Upper lobe of right lung (tissue), 1 donor: Measurements from ENCODE around the gene KCNG4. TPM values are rescaled to one million over a fixed set of nuclear protein-coding genes. Genes with fewer than 3 reads are reported as not detected.
A peak's percentile ranks its signal among the peaks of the same experiment; 100 is the strongest.

Source experiments
- ATAC-seq: fragments of 200-7000 bp; cut with Tn5 transposase; one replicate; pipeline ENCODE4 v1.9.1; 2020; ENCODE audit warnings: mild to moderate bottlenecking, moderate library complexity
- DNase-seq: peaks from one replicate; pipeline ENCODE4 v3.0.0-alpha.2; 2020
- H3K27ac ChIP-seq: fragments of 200-600 bp; one replicate; pipeline ENCODE4 v1.8.0; 2022
- H3K27me3 ChIP-seq: fragments of 200-600 bp; one replicate; pipeline ENCODE4 v1.8.0; 2022; ENCODE audit warnings: mild to moderate bottlenecking
- H3K36me3 ChIP-seq: fragments of 200-600 bp; one replicate; pipeline ENCODE4 v1.8.0; 2022
- H3K4me1 ChIP-seq: fragments of 200-600 bp; one replicate; pipeline ENCODE4 v1.8.0; 2022
- H3K4me3 ChIP-seq: fragments of 200-600 bp; one replicate; pipeline ENCODE4 v1.8.0; 2022; ENCODE audit warnings: mild to moderate bottlenecking
- H3K9me3 ChIP-seq: fragments of 200-600 bp; one replicate; pipeline ENCODE4 v1.8.0; 2022
- CTCF ChIP-seq: fragments of 200-600 bp; IDR thresholded peaks from one replicate; pipeline ENCODE4 v1.8.0; 2022; ENCODE audit warnings: antibody characterized with exemption
- intact Hi-C: fragments of 100-400 bp; cut with DNase I; formaldehyde crosslinking; loops from one replicate; pipeline ENCODE4 v1.11.0; 2022
- total RNA-seq: library from RNA; stranded (reverse); fragmentation: NEBNext Ultra II Directional; extraction: Animal tissue kit (Norgen Biotek cat#: 25700); gene quantifications from one replicate; pipeline ENCODE4 v1.2.1, GENCODE V29; 2021
- donor health status: DM: no; HTN: yes; CAD: no; lungs with severe emphysema.

The KCNG4 gene
- total RNA-seq, 1 donor from 2014 or later, result not detected

GRCh38 chr16:84266451-84266850, 26.6 kb upstream of the KCNG4 start:
- no peak overlapping the region for H3K4me3 ChIP-seq
- H3K27ac ChIP-seq, result no peak overlapping the region
- H3K9me3 ChIP-seq, result no peaks in the 10 kb centered on the region
- intact Hi-C loops, result no loop called here
- no peak for DNase-seq
- no peaks in the 10 kb centered on the region for H3K27me3 ChIP-seq
- TF ChIP-seq CTCF, result no peak
- ATAC-seq, result peak; percentile 83
- no peaks in the 10 kb centered on the region for H3K36me3 ChIP-seq
- H3K4me1 ChIP-seq, result no peaks in the 10 kb centered on the region

GRCh38 chr16:84262939-84263338, 23.1 kb upstream of the KCNG4 start:
- DNase-seq (no peak), ATAC-seq (no peak)
- TF ChIP-seq CTCF, result no peak
- intact Hi-C loops, result no loop called here
- H3K27me3 ChIP-seq, result no peaks in the 10 kb centered on the region
- no peaks in the 10 kb centered on the region for H3K9me3 ChIP-seq
- H3K4me3 ChIP-seq, result no peak overlapping the region
- H3K27ac ChIP-seq, result no peak overlapping the region
- no peaks in the 10 kb centered on the region for H3K36me3 ChIP-seq
- H3K4me1 ChIP-seq, result no peaks in the 10 kb centered on the region

GRCh38 chr16:84262031-84262430, 22.2 kb upstream of the KCNG4 start:
- DNase-seq (no peak), ATAC-seq (no peak)
- no peaks in the 10 kb centered on the region for H3K9me3 ChIP-seq

GRCh38 chr16:84260766-84261554, 21.1 kb upstream of the KCNG4 start:
- no peak for TF ChIP-seq CTCF
- Histone ChIP-seq H3K4me3 (no peak overlapping the region), H3K27me3 (no peaks in the 10 kb centered on the region), H3K4me1 (no peaks in the 10 kb centered on the region), H3K9me3 (no peaks in the 10 kb centered on the region), H3K36me3 (no peaks in the 10 kb centered on the region), H3K27ac (no peak overlapping the region)
- intact Hi-C loops, result no loop called here
- ATAC-seq, result no peak
- no peak for DNase-seq

More at GRCh38 chr16:84262031-84262430, 22.2 kb upstream of the KCNG4 start:
- Histone ChIP-seq H3K27me3 (no peaks in the 10 kb centered on the region), H3K4me1 (no peaks in the 10 kb centered on the region), H3K4me3 (no peak overlapping the region), H3K36me3 (no peaks in the 10 kb centered on the region), H3K27ac (no peak overlapping the region)
- no peak for TF ChIP-seq CTCF
- intact Hi-C loops, result no loop called here

- no peaks in the 10 kb centered on the region for H3K36me3 ChIP-seq
- intact Hi-C loops, result no loop called here
- H3K4me1 ChIP-seq, result no peaks in the 10 kb centered on the region
- no peaks in the 10 kb centered on the region for H3K9me3 ChIP-seq
- TF ChIP-seq CTCF, result no peak
- no peaks in the 10 kb centered on the region for H3K27me3 ChIP-seq
- no peak overlapping the region for H3K4me3 ChIP-seq
- DNase-seq (no peak), ATAC-seq (no peak)
- H3K27ac ChIP-seq, result no peak overlapping the region
These were observed 19.9 kb upstream of the KCNG4 start for GRCh38 chr16:84259691-84260090.

GRCh38 chr16:84258266-84258665, 18.5 kb upstream of the KCNG4 start:
- Histone ChIP-seq H3K27me3 (no peaks in the 10 kb centered on the region), H3K4me1 (no peaks in the 10 kb centered on the region), H3K9me3 (no peaks in the 10 kb centered on the region), H3K27ac (no peak overlapping the region), H3K4me3 (no peak overlapping the region), H3K36me3 (no peaks in the 10 kb centered on the region)
- DNase-seq (no peak), ATAC-seq (no peak)
- no peak for TF ChIP-seq CTCF
- intact Hi-C loops, result no loop called here
